GM12873 (cell line): Measurements from ENCODE around the gene SH3GL2.

Experiments
- TF ChIP-seq, protein P1 (sequence below): IDR thresholded peaks from 2 replicates; pipeline ENCODE4 v1.5.1; 2012; ENCODE audit warnings: low read depth, mild to moderate bottlenecking, moderate library complexity, low read length, control low read depth; ENCODE audit not compliant: insufficient read depth; ENCODE audit errors: missing control alignments

Gene SH3GL2

DNA sequence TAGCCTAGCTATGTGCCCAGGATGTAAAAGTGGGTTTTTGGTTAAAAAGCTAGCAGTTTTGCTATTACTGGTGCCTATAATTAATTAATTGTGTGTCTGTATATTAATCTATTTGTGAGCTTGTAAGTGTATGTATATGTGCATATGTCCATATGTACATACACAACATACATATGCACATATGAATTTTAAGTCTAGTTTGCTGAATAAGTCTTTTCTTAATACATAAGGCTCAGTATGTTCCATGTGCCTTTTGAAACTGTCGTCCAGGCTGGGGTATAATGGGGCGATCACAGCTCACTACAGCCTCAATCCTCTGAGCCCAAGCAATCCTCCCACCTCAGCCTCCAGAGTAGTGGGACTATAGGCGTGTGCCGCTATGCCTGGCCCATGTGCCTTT, 10.1 kb downstream of the SH3GL2 start:
- TF ChIP-seq, protein P1, sequence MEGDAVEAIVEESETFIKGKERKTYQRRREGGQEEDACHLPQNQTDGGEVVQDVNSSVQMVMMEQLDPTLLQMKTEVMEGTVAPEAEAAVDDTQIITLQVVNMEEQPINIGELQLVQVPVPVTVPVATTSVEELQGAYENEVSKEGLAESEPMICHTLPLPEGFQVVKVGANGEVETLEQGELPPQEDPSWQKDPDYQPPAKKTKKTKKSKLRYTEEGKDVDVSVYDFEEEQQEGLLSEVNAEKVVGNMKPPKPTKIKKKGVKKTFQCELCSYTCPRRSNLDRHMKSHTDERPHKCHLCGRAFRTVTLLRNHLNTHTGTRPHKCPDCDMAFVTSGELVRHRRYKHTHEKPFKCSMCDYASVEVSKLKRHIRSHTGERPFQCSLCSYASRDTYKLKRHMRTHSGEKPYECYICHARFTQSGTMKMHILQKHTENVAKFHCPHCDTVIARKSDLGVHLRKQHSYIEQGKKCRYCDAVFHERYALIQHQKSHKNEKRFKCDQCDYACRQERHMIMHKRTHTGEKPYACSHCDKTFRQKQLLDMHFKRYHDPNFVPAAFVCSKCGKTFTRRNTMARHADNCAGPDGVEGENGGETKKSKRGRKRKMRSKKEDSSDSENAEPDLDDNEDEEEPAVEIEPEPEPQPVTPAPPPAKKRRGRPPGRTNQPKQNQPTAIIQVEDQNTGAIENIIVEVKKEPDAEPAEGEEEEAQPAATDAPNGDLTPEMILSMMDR, result no peak

DNA sequence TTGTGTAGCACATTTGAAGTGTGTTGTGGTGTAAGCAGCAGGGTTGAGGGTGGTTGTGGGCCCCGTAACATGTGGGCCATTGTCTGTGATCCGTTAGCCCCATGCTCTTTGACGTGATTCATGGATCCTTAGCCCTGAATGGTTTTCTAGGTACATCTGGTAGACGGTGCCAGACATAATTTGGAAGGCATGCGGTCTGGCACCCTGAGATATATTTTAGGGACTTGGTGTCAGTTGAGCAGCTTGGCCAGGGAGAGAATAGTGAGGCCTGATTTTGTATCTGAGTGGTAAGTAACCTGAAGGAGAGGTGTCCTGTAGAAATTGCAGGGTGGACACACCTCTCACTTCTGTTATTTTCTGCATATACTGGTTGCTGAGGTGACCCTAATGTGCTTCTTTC, 10.9 kb downstream of the SH3GL2 start:
- TF ChIP-seq, protein P1, result no peak

DNA sequence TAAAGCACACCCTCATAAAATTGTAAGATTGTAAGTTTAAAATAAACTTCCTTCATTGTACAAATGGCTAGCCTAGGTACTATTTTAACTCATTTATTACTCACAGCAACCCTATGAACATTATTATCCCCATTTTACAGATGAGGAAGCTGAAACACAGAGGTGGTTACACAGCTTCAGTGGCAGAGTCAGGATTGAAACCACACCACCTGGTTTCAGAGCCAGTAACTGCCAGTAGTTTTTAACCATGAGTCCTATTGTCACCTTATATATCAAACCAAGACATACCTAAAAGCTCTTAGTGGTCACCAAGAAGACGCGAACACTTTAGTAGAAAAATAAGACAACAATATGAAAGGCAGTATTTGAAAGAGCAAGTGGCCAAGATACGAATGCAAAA, 16.1 kb downstream of the SH3GL2 start:
- TF ChIP-seq, protein P1, result no peak

DNA sequence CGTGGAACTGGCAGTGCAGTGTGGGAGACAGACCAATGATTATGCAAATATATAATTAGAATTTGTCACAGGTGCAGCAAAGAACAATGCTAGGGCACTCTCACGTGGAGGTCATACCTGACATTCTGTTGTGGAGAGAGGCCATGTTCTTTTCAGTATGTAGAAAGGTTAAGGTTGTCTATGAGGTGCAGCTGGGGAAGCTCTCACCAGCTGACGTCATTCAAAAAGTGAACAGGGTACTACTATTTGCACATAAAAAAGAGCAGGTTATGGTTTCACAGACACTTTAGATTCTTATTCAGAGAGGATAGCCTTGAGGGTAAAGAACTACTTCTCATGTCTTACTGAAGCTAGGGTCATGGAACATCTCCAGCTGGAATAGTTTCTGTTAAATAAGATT, 19.1 kb downstream of the SH3GL2 start:
- TF ChIP-seq, protein P1, result no peak

DNA sequence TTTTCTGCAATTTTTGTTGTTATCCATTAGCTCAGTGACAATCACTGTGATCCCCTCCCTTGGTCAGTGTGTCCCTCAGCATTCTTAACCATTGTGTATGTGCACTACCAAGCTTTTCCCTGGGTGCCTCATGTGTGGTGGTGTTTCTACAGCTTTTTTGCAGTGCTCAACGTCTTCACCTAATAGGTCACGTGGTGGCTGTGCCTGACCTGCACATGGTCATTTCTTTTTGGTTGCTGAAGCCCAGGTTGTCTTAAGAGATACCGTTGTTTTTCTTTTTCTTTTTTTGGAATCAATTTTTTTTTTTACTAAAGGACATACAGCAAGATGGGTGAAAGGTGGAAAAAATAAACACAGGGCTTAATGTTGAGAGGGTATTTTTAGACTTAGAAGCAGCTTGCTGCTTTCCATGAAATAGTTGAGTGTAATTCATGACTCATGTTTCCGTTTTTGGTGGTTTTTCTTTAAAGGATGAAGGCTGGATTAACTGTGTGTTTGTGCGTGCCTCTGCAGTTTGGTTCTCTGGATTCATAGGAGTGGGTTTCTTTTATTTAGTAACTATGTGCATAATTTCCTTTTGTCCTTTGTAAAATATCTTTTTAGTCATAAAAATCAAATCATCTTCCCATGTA, 22.2 kb downstream of the SH3GL2 start:
- TF ChIP-seq, protein P1, result no peak

DNA sequence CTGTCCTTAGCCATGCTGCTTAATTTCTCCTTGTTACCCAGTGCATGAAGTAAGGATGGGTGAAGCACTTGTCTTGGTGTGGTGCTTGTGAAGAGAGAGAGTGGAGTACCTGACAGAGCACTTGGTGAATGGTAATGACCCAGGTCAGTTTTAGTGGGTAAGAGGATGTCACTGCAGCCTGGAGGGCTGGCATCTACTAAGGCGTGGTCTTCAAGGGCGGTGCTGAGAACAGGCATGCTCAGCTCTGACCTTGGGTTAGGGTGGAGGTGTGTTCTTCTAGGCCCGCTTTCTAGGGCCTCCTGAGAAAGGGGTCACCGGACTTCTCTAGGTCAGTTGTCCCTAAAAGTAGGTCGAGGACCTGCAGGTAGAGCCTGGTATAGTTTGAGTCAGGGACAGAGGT, 25.7 kb downstream of the SH3GL2 start:
- TF ChIP-seq, protein P1, result no peak

DNA sequence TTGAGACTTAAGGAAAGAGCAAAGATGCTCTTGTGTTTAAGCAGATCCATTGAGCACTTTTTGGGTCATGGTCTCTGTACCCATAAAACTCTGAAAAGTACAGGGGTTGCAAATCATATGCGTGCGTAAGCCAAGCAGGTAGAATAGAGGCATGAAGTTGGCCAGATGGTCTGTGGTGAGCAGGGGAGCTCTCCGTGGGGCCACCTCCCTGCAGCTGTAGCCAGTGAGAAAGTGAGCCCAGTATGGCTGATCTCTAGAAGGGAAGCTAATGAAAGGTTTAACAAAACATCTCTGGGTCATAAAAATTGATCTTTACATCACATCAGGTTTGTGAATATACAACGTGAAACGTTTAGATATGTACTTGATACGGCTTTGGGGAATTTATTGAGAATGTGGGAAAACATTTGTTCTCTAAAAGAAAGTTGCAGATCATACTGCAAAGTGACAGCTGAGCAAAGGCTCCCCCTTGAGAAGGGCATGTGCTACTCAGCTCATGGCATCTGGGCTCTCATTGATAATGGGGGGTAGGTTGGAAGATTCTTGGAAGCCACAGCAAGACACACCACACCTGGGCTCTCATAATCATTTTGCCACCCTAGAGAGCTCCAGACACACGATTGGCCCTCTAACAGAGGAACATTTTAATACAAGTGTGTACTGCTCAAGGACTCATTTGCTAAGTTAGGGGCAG, 30.6 kb downstream of the SH3GL2 start:
- TF ChIP-seq, protein P1, result no peak
